Upper lobe of left lung (tissue), 4 donors: ENCODE results near the gene MAP2K4.

Source experiments
- CTCF ChIP-seq, 6 experiments: fragments of 450-650 bp in 4 of 6; fragments of 200-600 bp in 2 of 6; sonication (generic) in 2 of 6; IDR thresholded peaks; one replicate each; pipeline ENCODE4 v1.5.1; 2016 to 2019; ENCODE audit warnings: antibody characterized with exemption in 6 of 6
- EP300 ChIP-seq, 4 donors: sonication (generic); formaldehyde crosslinking; IDR thresholded peaks; one replicate each; pipeline ENCODE4 v1.5.1; 2017; ENCODE audit warnings: antibody characterized with exemption in 4 of 4, control low read depth in 2 of 4
- POLR2A ChIP-seq, 4 donors: fragments of 450-650 bp; IDR thresholded peaks; one replicate each; pipeline ENCODE4 v1.5.1; 2016 to 2017; ENCODE audit warnings: antibody characterized with exemption in 4 of 4, mild to moderate bottlenecking in 2 of 4

- TF ChIP-seq CTCF (IDR thresholded peaks at IDR 0.05) (no peak), POLR2A (IDR thresholded peaks at IDR 0.05) (no peak), EP300 (IDR thresholded peaks at IDR 0.05) (no peak)
These were observed 39.9 kb upstream of the MAP2K4 start for GRCh38 chr17:11980813-11981212.
